ENCODE data around the gene CSMD2. TPM values are rescaled to one million over a fixed set of nuclear protein-coding genes. Genes with fewer than 3 reads are reported as not detected.

Gene CSMD2
- total and polyA plus RNA-seq, 7 experiments from 2014 or later = 0.02 TPM; not detected in 6

DNA sequence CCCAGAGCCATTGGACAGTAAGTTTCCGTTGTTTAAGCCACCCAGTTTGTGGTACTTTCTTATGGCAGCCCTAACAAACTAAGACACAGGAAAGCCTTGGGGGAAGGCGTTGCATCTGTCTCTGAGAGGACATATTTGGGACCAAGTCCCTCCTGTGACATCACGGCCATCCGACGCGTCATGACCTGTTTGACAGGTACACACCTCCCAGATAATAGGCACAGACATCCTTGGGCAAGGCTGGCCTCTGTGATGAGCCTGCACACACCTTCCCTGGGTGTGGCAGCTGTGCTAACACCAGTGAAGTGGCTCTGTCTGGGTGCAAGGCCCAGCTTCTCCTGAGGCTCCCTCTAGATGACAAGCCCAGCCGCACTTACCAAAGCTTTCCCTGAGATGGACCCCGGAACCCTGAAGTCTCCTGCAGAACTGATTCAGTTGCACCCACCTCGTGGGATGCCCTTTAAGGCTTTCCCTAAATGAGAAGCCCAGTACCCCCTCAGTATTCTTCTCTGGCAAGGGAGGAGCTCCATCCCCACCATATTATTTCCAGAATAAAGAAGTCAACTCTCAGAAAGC lies 556.1 kb downstream of the CSMD2 start:
- Mint-ChIP-seq H3K4me1 (peaks cover 0 to 1% (median 0%) of the 10 kb centered on the region in 7 donors), H3K27ac (no peak overlapping the region), H3K9me3 (peaks cover 0 to 3% (median 0%) of the 10 kb centered on the region in 11 donors), H3K4me3 (no peak overlapping the region), H3K36me3 (no peaks in the 10 kb centered on the region), H3K27me3 (peaks cover 7 to 11% (median 9%) of the 10 kb centered on the region in 5 donors)
- DNase-seq (no peak), ATAC-seq (no peak)
- Histone ChIP-seq H3K4me1 (ENCODE audit: control insufficient read depth in 2 of 2, insufficient read depth in 2 of 2, low read length in 2 of 2) (no peaks in the 10 kb centered on the region), H3K27ac (ENCODE audit: low read depth, low read length) (no peak overlapping the region), H3K36me3 (ENCODE audit: control insufficient read depth in 2 of 3, insufficient read depth in 3 of 3, low read length in 3 of 3) (no peaks in the 10 kb centered on the region), H3K27me3 (ENCODE audit: control insufficient read depth in 2 of 2, insufficient read depth in 2 of 2, low read length in 2 of 2) (peaks cover 0 to 3% of the 10 kb centered on the region in 2 donors), H3K9me3 (ENCODE audit: control insufficient read depth in 2 of 3, low read length in 3 of 3) (no peaks in the 10 kb centered on the region), H3K4me3 (ENCODE audit: low read length) (no peak overlapping the region)
- CTCF ChIA-PET = no interaction called here
- intact Hi-C loops (cut with micrococcal nuclease) = no loop called here
- POLR2A ChIA-PET = no interaction called here

DNA sequence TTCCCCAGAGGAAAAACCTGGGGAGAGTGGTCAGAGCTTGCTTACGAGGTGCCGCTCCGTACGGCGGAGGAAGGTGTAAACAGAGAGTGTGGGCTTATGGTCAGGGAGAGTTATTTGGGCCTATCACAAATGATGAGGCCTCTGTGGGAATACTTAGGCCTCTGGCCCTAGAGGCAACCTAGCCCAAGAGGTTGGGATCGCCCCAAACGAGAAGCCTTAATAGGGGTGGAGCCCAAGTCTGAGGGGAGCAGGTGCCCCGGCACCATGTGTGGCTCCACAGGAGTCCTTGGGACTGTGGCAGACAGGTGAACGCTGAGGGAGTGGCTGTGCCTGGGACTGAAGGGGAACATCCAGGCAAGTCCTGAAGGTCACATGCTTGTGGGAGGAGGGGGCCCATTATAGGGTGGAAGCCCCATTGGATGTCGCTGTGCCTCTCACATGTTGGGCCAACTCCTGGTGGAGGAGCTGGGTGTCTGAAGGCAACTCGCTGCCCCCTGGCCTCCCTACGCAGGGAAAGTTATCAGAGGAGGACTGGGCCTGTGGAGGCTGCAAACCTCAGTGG lies 557.5 kb downstream of the CSMD2 start:
- intact Hi-C loops (cut with micrococcal nuclease) = no loop called here
- Mint-ChIP-seq H3K27me3 (peaks cover 0 to 9% (median 6%) of the 10 kb centered on the region in 5 donors), H3K9me3 (peaks cover 0 to 3% (median 0%) of the 10 kb centered on the region in 11 donors), H3K27ac (no peak overlapping the region), H3K4me1 (no peaks in the 10 kb centered on the region), H3K4me3 (no peak overlapping the region), H3K36me3 (no peaks in the 10 kb centered on the region)
- Histone ChIP-seq H3K4me3 (ENCODE audit: low read length) (no peak overlapping the region), H3K27ac (ENCODE audit: low read depth, low read length) (no peak overlapping the region), H3K36me3 (ENCODE audit: control insufficient read depth in 2 of 3, insufficient read depth in 3 of 3, low read length in 3 of 3) (no peaks in the 10 kb centered on the region), H3K27me3 (ENCODE audit: control insufficient read depth in 2 of 2, insufficient read depth in 2 of 2, low read length in 2 of 2) (peaks cover 0 to 3% of the 10 kb centered on the region in 2 donors), H3K4me1 (ENCODE audit: control insufficient read depth in 2 of 2, insufficient read depth in 2 of 2, low read length in 2 of 2) (no peaks in the 10 kb centered on the region), H3K9me3 (ENCODE audit: control insufficient read depth in 2 of 3, low read length in 3 of 3) (no peaks in the 10 kb centered on the region)
- ChIA-PET POLR2A (no interaction called here), CTCF (no interaction called here)
- ATAC-seq (no peak), DNase-seq (no peak)

DNA sequence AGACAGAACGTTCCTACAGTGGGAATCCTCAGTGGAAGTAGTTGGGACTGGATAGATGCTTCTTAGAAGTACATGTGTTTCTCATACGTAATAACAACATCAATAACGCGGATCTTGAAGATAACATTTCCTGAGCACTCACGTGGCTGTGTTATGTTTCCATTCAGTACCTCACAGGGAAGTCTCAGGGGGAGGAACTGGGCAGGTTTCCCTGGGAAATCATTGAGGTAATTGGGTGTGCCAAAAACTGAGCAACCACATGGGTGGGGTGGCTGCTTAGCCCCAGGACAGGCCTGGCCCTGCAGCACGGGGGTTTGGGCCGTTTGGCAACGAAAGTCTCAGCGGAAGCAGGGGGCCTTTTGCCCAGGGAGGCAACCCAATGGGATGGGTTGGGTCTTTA lies 558.8 kb downstream of the CSMD2 start:
- H3K4me3 Mint-ChIP-seq = no peak overlapping the region
- H3K4me1 Mint-ChIP-seq = no peaks in the 10 kb centered on the region
- H3K9me3 ChIP-seq (ENCODE audit: control insufficient read depth in 2 of 3, low read length in 3 of 3) = no peaks in the 10 kb centered on the region
- H3K27me3 ChIP-seq (ENCODE audit: control insufficient read depth in 2 of 2, insufficient read depth in 2 of 2, low read length in 2 of 2) = peaks cover 0 to 3% of the 10 kb centered on the region in 2 donors
- ATAC-seq (no peak), DNase-seq (no peak)
- H3K36me3 ChIP-seq (ENCODE audit: control insufficient read depth in 2 of 3, insufficient read depth in 3 of 3, low read length in 3 of 3) = no peaks in the 10 kb centered on the region
- peaks cover 0 to 3% (median 0%) of the 10 kb centered on the region in 11 donors for H3K9me3 Mint-ChIP-seq
- H3K27me3 Mint-ChIP-seq = peaks cover 0 to 16% (median 6%) of the 10 kb centered on the region in 5 donors
- ChIA-PET CTCF (no interaction called here), POLR2A (no interaction called here)
- intact Hi-C loops (cut with micrococcal nuclease) = no loop called here
- no peaks in the 10 kb centered on the region for H3K4me1 ChIP-seq (ENCODE audit: control insufficient read depth in 2 of 2, insufficient read depth in 2 of 2, low read length in 2 of 2)
- no peak overlapping the region for H3K27ac ChIP-seq (ENCODE audit: low read depth, low read length)
- no peak overlapping the region for H3K4me3 ChIP-seq (ENCODE audit: low read length)
- H3K36me3 Mint-ChIP-seq = no peaks in the 10 kb centered on the region
- no peak overlapping the region for H3K27ac Mint-ChIP-seq

DNA sequence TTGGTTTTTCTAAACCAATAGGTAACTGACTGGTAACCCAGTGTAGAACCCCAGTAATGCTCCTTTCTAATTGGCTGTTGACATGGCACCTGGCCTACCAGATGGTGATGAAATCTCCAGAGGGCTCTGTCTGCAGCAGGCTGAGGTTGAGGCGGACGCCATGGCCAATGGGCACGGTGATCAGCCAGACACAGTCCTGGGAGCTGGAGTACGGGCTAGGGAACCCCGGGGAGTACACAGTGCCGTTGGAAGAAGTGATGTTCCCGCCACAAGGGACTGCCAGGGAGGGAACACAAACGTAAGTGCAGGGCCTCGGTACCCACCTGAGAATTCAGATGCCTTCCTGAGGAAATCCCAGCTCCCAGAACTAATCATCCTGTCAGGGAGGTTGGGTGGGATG lies 562.8 kb downstream of the CSMD2 start:
- intact Hi-C loops (cut with micrococcal nuclease) = no loop called here
- Histone ChIP-seq H3K4me3 (ENCODE audit: low read length) (no peak overlapping the region), H3K27ac (ENCODE audit: low read depth, low read length) (no peak overlapping the region), H3K9me3 (ENCODE audit: control insufficient read depth in 2 of 3, low read length in 3 of 3) (no peaks in the 10 kb centered on the region), H3K27me3 (ENCODE audit: control insufficient read depth in 2 of 2, insufficient read depth in 2 of 2, low read length in 2 of 2) (no peaks in the 10 kb centered on the region), H3K4me1 (ENCODE audit: control insufficient read depth in 2 of 2, insufficient read depth in 2 of 2, low read length in 2 of 2) (no peaks in the 10 kb centered on the region), H3K36me3 (ENCODE audit: control insufficient read depth in 2 of 3, insufficient read depth in 3 of 3, low read length in 3 of 3) (no peaks in the 10 kb centered on the region)
- H3K27ac Mint-ChIP-seq = no peak overlapping the region
- H3K9me3 Mint-ChIP-seq = peaks cover 0 to 2% (median 0%) of the 10 kb centered on the region in 11 donors
- no peak for DNase-seq
- CTCF ChIA-PET = no interaction called here
- no peak for ATAC-seq
- H3K4me3 Mint-ChIP-seq = no peak overlapping the region
- peaks cover 0 to 34% (median 23%) of the 10 kb centered on the region in 5 donors for H3K27me3 Mint-ChIP-seq
- no peaks in the 10 kb centered on the region for H3K4me1 Mint-ChIP-seq
- H3K36me3 Mint-ChIP-seq = no peaks in the 10 kb centered on the region
- POLR2A ChIA-PET = no interaction called here

DNA sequence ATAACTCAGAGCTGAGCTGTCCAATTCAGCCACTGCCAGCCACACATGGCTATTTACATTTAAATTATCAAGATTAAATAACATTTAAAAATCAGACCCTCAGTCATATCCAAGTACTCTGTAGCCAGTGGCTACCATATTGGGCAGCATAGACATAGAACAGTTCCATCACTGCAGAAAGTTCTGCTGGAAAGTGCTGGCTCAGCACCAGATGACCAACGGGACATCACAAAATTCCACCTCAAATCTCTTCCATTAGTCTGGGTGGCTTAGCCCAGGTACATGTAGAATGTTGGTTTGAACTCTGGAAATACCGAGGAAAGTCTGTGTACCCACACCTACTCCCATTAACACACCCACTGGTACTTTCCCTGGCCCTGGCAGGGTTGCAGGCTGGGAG lies 563.3 kb downstream of the CSMD2 start:
- Mint-ChIP-seq H3K27me3 (peaks cover 1 to 39% (median 28%) of the 10 kb centered on the region in 5 donors), H3K27ac (no peak overlapping the region), H3K36me3 (no peaks in the 10 kb centered on the region), H3K4me3 (no peak overlapping the region), H3K9me3 (no peaks in the 10 kb centered on the region), H3K4me1 (no peaks in the 10 kb centered on the region)
- no peaks in the 10 kb centered on the region for H3K36me3 ChIP-seq (ENCODE audit: control insufficient read depth in 2 of 3, insufficient read depth in 3 of 3, low read length in 3 of 3)
- no peaks in the 10 kb centered on the region for H3K27me3 ChIP-seq (ENCODE audit: control insufficient read depth in 2 of 2, insufficient read depth in 2 of 2, low read length in 2 of 2)
- no peak overlapping the region for H3K27ac ChIP-seq (ENCODE audit: low read depth, low read length)
- POLR2A ChIA-PET = no interaction called here
- DNase-seq (no peak), ATAC-seq (no peak)
- no peaks in the 10 kb centered on the region for H3K9me3 ChIP-seq (ENCODE audit: control insufficient read depth in 2 of 3, low read length in 3 of 3)
- CTCF ChIA-PET = no interaction called here
- H3K4me1 ChIP-seq (ENCODE audit: control insufficient read depth in 2 of 2, insufficient read depth in 2 of 2, low read length in 2 of 2) = no peaks in the 10 kb centered on the region
- H3K4me3 ChIP-seq (ENCODE audit: low read length) = no peak overlapping the region
- intact Hi-C loops (cut with micrococcal nuclease) = no loop called here

DNA sequence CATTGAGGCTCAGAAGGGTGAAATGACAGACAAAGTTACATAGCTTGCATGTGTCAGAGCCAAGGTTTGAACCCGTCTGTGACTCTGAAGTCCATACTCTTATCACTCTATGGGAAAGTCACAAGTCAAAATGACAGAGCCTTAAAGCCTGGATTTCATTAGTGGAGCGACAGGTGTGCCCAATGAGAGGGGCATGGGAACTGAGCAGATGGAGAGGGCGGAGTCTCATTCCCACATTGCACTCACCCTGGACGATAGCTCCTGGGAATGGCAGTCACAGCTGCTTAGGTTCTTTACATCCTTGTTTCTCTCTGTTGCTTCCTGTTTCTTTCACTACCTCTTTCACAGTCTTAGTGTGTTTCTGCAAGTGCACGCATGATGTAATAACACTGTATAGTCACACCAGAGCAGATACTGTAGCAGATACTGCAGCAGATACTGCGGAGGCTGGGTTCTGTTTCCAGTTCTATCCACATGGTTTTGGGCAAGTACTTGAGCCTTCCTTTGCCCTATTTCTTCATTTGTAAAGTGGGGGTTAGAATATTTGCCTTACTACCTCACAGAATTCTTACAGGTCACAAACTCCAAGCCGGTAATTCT lies 565.4 kb downstream of the CSMD2 start:
- intact Hi-C loops (cut with micrococcal nuclease) = no loop called here
- Mint-ChIP-seq H3K4me3 (no peak overlapping the region), H3K27me3 (peaks cover 11 to 59% (median 43%) of the 10 kb centered on the region in 5 donors), H3K4me1 (no peaks in the 10 kb centered on the region), H3K27ac (no peak overlapping the region), H3K36me3 (no peaks in the 10 kb centered on the region), H3K9me3 (peaks cover 0 to 2% (median 0%) of the 10 kb centered on the region in 11 donors)
- no peak overlapping the region for H3K4me3 ChIP-seq (ENCODE audit: low read length)
- no peak overlapping the region for H3K27ac ChIP-seq (ENCODE audit: low read depth, low read length)
- CTCF ChIA-PET = no interaction called here
- ATAC-seq (no peak), DNase-seq (no peak)
- H3K9me3 ChIP-seq (ENCODE audit: control insufficient read depth in 2 of 3, low read length in 3 of 3) = no peaks in the 10 kb centered on the region
- POLR2A ChIA-PET = no interaction called here
- H3K36me3 ChIP-seq (ENCODE audit: control insufficient read depth in 2 of 3, insufficient read depth in 3 of 3, low read length in 3 of 3) = no peaks in the 10 kb centered on the region
- no peaks in the 10 kb centered on the region for H3K27me3 ChIP-seq (ENCODE audit: control insufficient read depth in 2 of 2, insufficient read depth in 2 of 2, low read length in 2 of 2)
- H3K4me1 ChIP-seq (ENCODE audit: control insufficient read depth in 2 of 2, insufficient read depth in 2 of 2, low read length in 2 of 2) = no peaks in the 10 kb centered on the region

DNA sequence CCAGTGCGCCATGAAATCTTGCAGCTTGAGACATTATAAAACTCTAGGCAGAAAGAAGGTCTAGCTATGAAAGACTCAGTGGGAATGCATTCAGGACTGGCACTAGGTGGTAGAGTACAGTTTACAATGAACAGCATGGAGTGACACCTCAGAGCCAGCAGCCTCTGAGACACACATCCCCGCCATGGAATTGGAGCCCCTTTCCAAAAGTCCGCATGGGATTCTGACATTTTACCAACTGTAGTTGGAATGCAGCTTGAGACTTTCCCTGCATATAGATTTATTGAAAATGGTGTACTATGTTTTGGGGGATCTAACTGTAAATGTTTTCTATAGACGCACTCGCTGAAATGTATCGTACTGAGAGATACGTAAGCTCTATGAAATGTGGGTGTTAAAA lies 576.3 kb downstream of the CSMD2 start:
- no peak overlapping the region for H3K4me3 Mint-ChIP-seq
- peaks cover 0 to 20% (median 12%) of the 10 kb centered on the region in 5 donors for H3K27me3 Mint-ChIP-seq
- Histone ChIP-seq H3K9me3 (ENCODE audit: control insufficient read depth in 2 of 3, low read length in 3 of 3) (no peaks in the 10 kb centered on the region), H3K4me1 (ENCODE audit: control insufficient read depth in 2 of 2, insufficient read depth in 2 of 2, low read length in 2 of 2) (no peaks in the 10 kb centered on the region), H3K27me3 (ENCODE audit: control insufficient read depth in 2 of 2, insufficient read depth in 2 of 2, low read length in 2 of 2) (no peaks in the 10 kb centered on the region), H3K36me3 (ENCODE audit: control insufficient read depth in 2 of 3, insufficient read depth in 3 of 3, low read length in 3 of 3) (no peaks in the 10 kb centered on the region), H3K27ac (ENCODE audit: low read depth, low read length) (no peak overlapping the region), H3K4me3 (ENCODE audit: low read length) (no peak overlapping the region)
- DNase-seq (no peak), ATAC-seq (no peak)
- no peaks in the 10 kb centered on the region for H3K36me3 Mint-ChIP-seq
- intact Hi-C loops (cut with micrococcal nuclease) = no loop called here
- H3K4me1 Mint-ChIP-seq = no peaks in the 10 kb centered on the region
- no peak overlapping the region for H3K27ac Mint-ChIP-seq
- H3K9me3 Mint-ChIP-seq = peaks cover 0 to 6% (median 0%) of the 10 kb centered on the region in 11 donors
- CTCF ChIA-PET = no interaction called here
- POLR2A ChIA-PET = no interaction called here
